Liver (tissue), 3 donors: ENCODE results near the gene TMEM19.

ENCODE experiments used
- CTCF ChIP-seq: fragments of 150-350 bp; IDR thresholded peaks from 2 replicates; pipeline ENCODE4 v1.5.1; 2017; ENCODE audit warnings: improper control_type of control experiment, low read depth, low read length; ENCODE audit not compliant: missing input control
- GABPA ChIP-seq, 2 donors: IDR thresholded peaks in 1 of 2; conservative IDR thresholded peaks in 1 of 2; 2 replicates each; pipeline ENCODE4 v1.6.1; 2016; ENCODE audit warnings: antibody characterized with exemption in 2 of 2, mild to moderate bottlenecking in 1 of 2, moderate library complexity in 1 of 2
- JUND ChIP-seq, 2 donors: IDR thresholded peaks; 2 replicates each; pipeline ENCODE4 v1.6.1; 2016; ENCODE audit warnings: antibody characterized with exemption in 2 of 2
- NR2F2 ChIP-seq: IDR thresholded peaks from 2 replicates; pipeline ENCODE4 v1.6.1; 2016; ENCODE audit warnings: antibody characterized with exemption
- RAD21 ChIP-seq, 2 donors: IDR thresholded peaks; 2 replicates each; pipeline ENCODE4 v1.6.1; 2016; ENCODE audit warnings: antibody characterized with exemption in 2 of 2, mild to moderate bottlenecking in 2 of 2
- REST ChIP-seq: IDR thresholded peaks from 2 replicates; pipeline ENCODE4 v1.6.1; 2016; ENCODE audit warnings: antibody characterized with exemption, mild to moderate bottlenecking
- SP1 ChIP-seq: IDR thresholded peaks from 2 replicates; pipeline ENCODE4 v1.6.1; 2018; ENCODE audit warnings: antibody characterized with exemption, mild to moderate bottlenecking
- TAF1 ChIP-seq: conservative IDR thresholded peaks from 2 replicates; pipeline ENCODE4 v1.6.1; 2016; ENCODE audit warnings: antibody characterized with exemption, mild to moderate bottlenecking
- YY1 ChIP-seq: IDR thresholded peaks from 2 replicates; pipeline ENCODE4 v1.6.1; 2016; ENCODE audit warnings: antibody characterized with exemption, mild to moderate bottlenecking
- ZBTB33 ChIP-seq: IDR thresholded peaks from 2 replicates; pipeline ENCODE4 v1.6.1; 2016; ENCODE audit warnings: antibody characterized with exemption
- donor health status: healthy.
- donor health status: healthy.

GRCh38 chr12:71685312-71685906 lies 473 bp upstream of the TMEM19 start:
- no peak for TF ChIP-seq YY1
- no peak for TF ChIP-seq GABPA (IDR thresholded peaks at IDR 0.05 in 1 of 2, conservative IDR thresholded peaks at IDR 0.05 in 1 of 2)
- TF ChIP-seq JUND (IDR thresholded peaks at IDR 0.05) = no peak
- no peak for TF ChIP-seq CTCF
- TF ChIP-seq NR2F2 = no peak
- TF ChIP-seq REST = no peak
- no peak for TF ChIP-seq SP1
- TF ChIP-seq RAD21 (IDR thresholded peaks at IDR 0.05) = no peak
- TF ChIP-seq TAF1 = no peak
- no peak for TF ChIP-seq ZBTB33
